Effector memory CD8-positive, alpha-beta T cell (primary cell): ENCODE results near the gene DAB2IP.
A peak's percentile ranks its signal among the peaks of the same experiment; 100 is the strongest.

Source experiments
- ATAC-seq: fragments of 150-1000 bp; cut with Tn5 transposase; replicated peaks from 2 replicates; pipeline ENCODE4 v1.10.0; 2021; ENCODE audit warnings: mild to moderate bottlenecking, moderate library complexity
- DNase-seq, 3 experiments: peaks; one replicate each; pipeline ENCODE4 v3.0.0; 2021
- H3K27ac Mint-ChIP-seq, 2 donors: one replicate each; pipeline ENCODE4 v1.8.0; 2022; ENCODE audit warnings: mild to moderate bottlenecking in 2 of 2, mixed read lengths in 2 of 2, moderate library complexity in 2 of 2
- H3K27me3 Mint-ChIP-seq, 2 donors: one replicate each; pipeline ENCODE4 v1.8.0; 2022; ENCODE audit warnings: mixed read lengths in 2 of 2
- H3K36me3 Mint-ChIP-seq: one replicate; pipeline ENCODE4 v1.8.0; 2022; ENCODE audit warnings: mild to moderate bottlenecking, moderate library complexity, mixed read lengths; ENCODE audit not compliant: insufficient read depth
- H3K4me1 Mint-ChIP-seq, 2 donors: one replicate each; pipeline ENCODE4 v1.8.0; 2022; ENCODE audit warnings: low read depth in 2 of 2, mixed read lengths in 2 of 2
- H3K4me3 Mint-ChIP-seq, 2 donors: one replicate each; pipeline ENCODE4 v1.8.0; 2022; ENCODE audit warnings: mild to moderate bottlenecking in 2 of 2, mixed read lengths in 2 of 2, moderate library complexity in 2 of 2
- H3K9me3 Mint-ChIP-seq, 2 donors: one replicate each; pipeline ENCODE4 v1.8.0; 2022; ENCODE audit warnings: mixed read lengths in 2 of 2

The DAB2IP gene

GRCh38 chr9:121798941-121799340 is 147.5 kb downstream of the DAB2IP start:
- peaks cover 0 to 33% of the 10 kb centered on the region in 2 donors for H3K27me3 Mint-ChIP-seq
- no peak for ATAC-seq
- no peak for DNase-seq
- H3K36me3 Mint-ChIP-seq: no peaks in the 10 kb centered on the region
- H3K27ac Mint-ChIP-seq: no peak overlapping the region
- H3K9me3 Mint-ChIP-seq: peaks cover 0 to under 1% of the 10 kb centered on the region in 2 donors
- no peaks in the 10 kb centered on the region for H3K4me1 Mint-ChIP-seq
- H3K4me3 Mint-ChIP-seq: no peak overlapping the region

GRCh38 chr9:121800376-121800775 is 148.9 kb downstream of the DAB2IP start:
- ATAC-seq (no peak), DNase-seq (no peak)
- Mint-ChIP-seq H3K36me3 (no peaks in the 10 kb centered on the region), H3K4me1 (no peaks in the 10 kb centered on the region), H3K4me3 (no peak overlapping the region), H3K9me3 (peaks cover 5% of the 10 kb centered on the region in 2 donors), H3K27ac (no peak overlapping the region), H3K27me3 (peaks cover 0 to 37% of the 10 kb centered on the region in 2 donors)

- DNase-seq (no peak), ATAC-seq (no peak)
- no peaks in the 10 kb centered on the region for H3K4me1 Mint-ChIP-seq
- no peak overlapping the region for H3K27ac Mint-ChIP-seq
- peaks cover 5% of the 10 kb centered on the region in 2 donors for H3K9me3 Mint-ChIP-seq
- no peaks in the 10 kb centered on the region for H3K36me3 Mint-ChIP-seq
- no peak overlapping the region for H3K4me3 Mint-ChIP-seq
- H3K27me3 Mint-ChIP-seq: peaks cover 0 to 37% of the 10 kb centered on the region in 2 donors
Observed at GRCh38 chr9:121801579-121801978, 150.1 kb downstream of the DAB2IP start.

- Mint-ChIP-seq H3K4me3 (no peak overlapping the region), H3K9me3 (peaks cover 5% of the 10 kb centered on the region in 2 donors), H3K36me3 (no peaks in the 10 kb centered on the region), H3K27ac (no peak overlapping the region), H3K27me3 (peaks cover 0 to 28% of the 10 kb centered on the region in 2 donors), H3K4me1 (no peaks in the 10 kb centered on the region)
- no peak for DNase-seq
- ATAC-seq: no peak
Observed at GRCh38 chr9:121802753-121803152, 151.3 kb downstream of the DAB2IP start.

GRCh38 chr9:121807069-121807822 is 155.8 kb downstream of the DAB2IP start:
- Mint-ChIP-seq H3K4me3 (no peak overlapping the region), H3K4me1 (no peaks in the 10 kb centered on the region), H3K27ac (no peak overlapping the region), H3K27me3 (peaks cover 0 to 16% of the 10 kb centered on the region in 2 donors), H3K9me3 (peaks cover 5% of the 10 kb centered on the region in 2 donors), H3K36me3 (no peaks in the 10 kb centered on the region)
- DNase-seq: no peak
- ATAC-seq: peak; percentile 80

GRCh38 chr9:121807823-121808278 is 156.4 kb downstream of the DAB2IP start:
- H3K27ac Mint-ChIP-seq: no peak overlapping the region
- H3K4me1 Mint-ChIP-seq: no peaks in the 10 kb centered on the region
- ATAC-seq (no peak), DNase-seq (no peak)
- H3K9me3 Mint-ChIP-seq: peaks cover 5% of the 10 kb centered on the region in 2 donors
- no peaks in the 10 kb centered on the region for H3K36me3 Mint-ChIP-seq
- H3K27me3 Mint-ChIP-seq: peaks cover 0 to 10% of the 10 kb centered on the region in 2 donors
- H3K4me3 Mint-ChIP-seq: no peak overlapping the region

GRCh38 chr9:121808781-121809180 is 157.3 kb downstream of the DAB2IP start:
- Mint-ChIP-seq H3K4me1 (no peaks in the 10 kb centered on the region), H3K9me3 (peaks cover 5% of the 10 kb centered on the region in 2 donors), H3K27me3 (peaks cover 0 to 6% of the 10 kb centered on the region in 2 donors), H3K4me3 (no peak overlapping the region), H3K27ac (no peak overlapping the region), H3K36me3 (no peaks in the 10 kb centered on the region)
- ATAC-seq: no peak
- DNase-seq: no peak

GRCh38 chr9:121809356-121810050 is 158.1 kb downstream of the DAB2IP start:
- Mint-ChIP-seq H3K9me3 (peaks cover 2 to 5% of the 10 kb centered on the region in 2 donors), H3K27me3 (no peaks in the 10 kb centered on the region), H3K36me3 (no peaks in the 10 kb centered on the region), H3K4me1 (no peaks in the 10 kb centered on the region), H3K27ac (no peak overlapping the region), H3K4me3 (no peak overlapping the region)
- ATAC-seq (no peak), DNase-seq (no peak)

GRCh38 chr9:121810489-121810888 is 159.1 kb downstream of the DAB2IP start:
- Mint-ChIP-seq H3K9me3 (no peaks in the 10 kb centered on the region), H3K36me3 (no peaks in the 10 kb centered on the region), H3K4me1 (no peaks in the 10 kb centered on the region), H3K4me3 (no peak overlapping the region), H3K27me3 (no peaks in the 10 kb centered on the region), H3K27ac (no peak overlapping the region)
- ATAC-seq (no peak), DNase-seq (no peak)

GRCh38 chr9:121811140-121811539 is 159.7 kb downstream of the DAB2IP start:
- ATAC-seq: no peak
- H3K9me3 Mint-ChIP-seq: no peaks in the 10 kb centered on the region
- no peaks in the 10 kb centered on the region for H3K4me1 Mint-ChIP-seq
- H3K4me3 Mint-ChIP-seq: no peak overlapping the region
- no peaks in the 10 kb centered on the region for H3K36me3 Mint-ChIP-seq
- DNase-seq: no peak
- no peak overlapping the region for H3K27ac Mint-ChIP-seq
- H3K27me3 Mint-ChIP-seq: no peaks in the 10 kb centered on the region

- H3K27me3 Mint-ChIP-seq: no peaks in the 10 kb centered on the region
- no peak for DNase-seq
- H3K36me3 Mint-ChIP-seq: no peaks in the 10 kb centered on the region
- no peak overlapping the region for H3K27ac Mint-ChIP-seq
- no peaks in the 10 kb centered on the region for H3K9me3 Mint-ChIP-seq
- no peak for ATAC-seq
- H3K4me3 Mint-ChIP-seq: no peak overlapping the region
- H3K4me1 Mint-ChIP-seq: no peaks in the 10 kb centered on the region
Observed at GRCh38 chr9:121811751-121812150, 160.3 kb downstream of the DAB2IP start.

GRCh38 chr9:121812159-121812735 is 160.8 kb downstream of the DAB2IP start:
- Mint-ChIP-seq H3K27me3 (no peaks in the 10 kb centered on the region), H3K9me3 (no peaks in the 10 kb centered on the region), H3K27ac (no peak overlapping the region), H3K4me3 (no peak overlapping the region), H3K36me3 (no peaks in the 10 kb centered on the region), H3K4me1 (no peaks in the 10 kb centered on the region)
- ATAC-seq: no peak
- no peak for DNase-seq

GRCh38 chr9:121813519-121814210 is 162.2 kb downstream of the DAB2IP start:
- H3K9me3 Mint-ChIP-seq: no peaks in the 10 kb centered on the region
- no peaks in the 10 kb centered on the region for H3K36me3 Mint-ChIP-seq
- H3K4me3 Mint-ChIP-seq: no peak overlapping the region
- H3K27me3 Mint-ChIP-seq: no peaks in the 10 kb centered on the region
- no peak for DNase-seq
- no peaks in the 10 kb centered on the region for H3K4me1 Mint-ChIP-seq
- no peak for ATAC-seq
- no peak overlapping the region for H3K27ac Mint-ChIP-seq
